ENCODE measurements around the gene RAP1B.

Gene RAP1B

GRCh38 chr12:68610370-68611093 lies at the start of gene RAP1B:
Gene RAP1B, plus strand, starts transcription at chr12:68610899. Its CDS starts 37,826 bp downstream, at chr12:68648725.
- DNase-seq: peak; percentile 82 to 85

- DNase-seq: no peak
These were observed 48.9 kb upstream of the RAP1B start for GRCh38 chr12:68561830-68562229.

DNA sequence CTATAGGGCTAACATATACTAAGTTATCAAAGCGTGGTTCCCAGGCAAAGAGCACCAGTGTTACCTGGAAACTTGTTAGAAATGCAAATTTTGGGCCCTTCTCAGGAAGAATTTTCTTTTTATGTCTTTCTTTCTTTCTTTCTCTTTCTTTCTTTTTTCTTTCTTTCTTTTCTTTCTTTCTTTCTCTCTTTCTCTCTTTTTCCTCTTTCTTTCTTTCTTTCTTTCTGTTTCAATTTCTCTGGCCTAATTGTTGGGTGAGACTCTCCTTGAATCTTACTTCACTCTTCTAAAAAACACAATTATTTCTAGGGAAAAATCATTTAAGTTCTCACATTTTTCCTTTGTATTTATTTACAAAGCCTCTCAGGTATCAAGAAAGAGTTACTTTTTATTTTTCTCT lies 46.5 kb upstream of the RAP1B start:
- no peak for DNase-seq

DNA sequence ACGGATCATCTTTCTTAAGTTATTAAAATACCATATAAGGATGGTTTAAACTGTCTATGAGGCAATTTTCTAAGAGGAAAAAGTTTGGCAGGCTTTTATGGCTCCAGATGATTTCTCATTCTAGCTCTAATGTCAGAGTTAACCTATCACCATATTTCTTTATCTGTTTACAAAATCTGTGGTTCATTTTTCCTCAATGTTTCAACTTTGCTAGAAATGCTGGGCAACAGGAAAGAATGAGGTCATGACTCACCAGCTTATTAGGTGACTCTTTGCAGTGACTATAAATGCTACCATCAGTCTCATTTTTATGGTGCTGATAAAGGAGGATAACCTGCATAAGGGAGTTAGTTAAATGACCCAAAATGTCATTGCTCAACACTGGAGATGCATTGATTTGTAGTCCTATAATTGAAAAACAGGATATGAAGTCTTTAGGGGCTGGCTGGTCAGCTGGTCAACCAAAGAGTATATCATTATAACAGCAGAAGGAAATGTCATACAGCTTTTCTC lies 45.3 kb upstream of the RAP1B start:
- no peak for DNase-seq

- DNase-seq: no peak
These were observed 41.7 kb upstream of the RAP1B start for GRCh38 chr12:68568922-68569569.

- DNase-seq: no peak
These were observed 38.0 kb upstream of the RAP1B start for GRCh38 chr12:68572661-68573060.

DNA sequence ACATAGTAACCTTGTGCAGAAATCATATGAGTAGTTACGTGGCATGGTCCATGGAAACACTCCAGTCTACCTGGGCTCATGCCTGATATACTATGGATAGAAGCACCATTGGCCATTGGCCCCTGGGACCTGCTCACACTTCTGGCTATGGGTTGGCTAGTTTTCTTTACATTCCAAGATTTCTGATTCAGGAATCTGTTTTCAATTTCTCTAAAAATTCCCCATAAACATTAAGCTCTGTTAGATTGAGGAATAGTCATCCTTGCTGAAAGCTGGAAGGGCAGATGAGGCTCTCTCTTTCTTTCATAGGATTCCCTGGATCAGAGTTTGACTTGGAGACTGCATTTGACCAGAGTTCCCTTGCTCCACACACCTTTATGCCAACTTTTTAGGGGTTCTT lies 37.3 kb upstream of the RAP1B start:
- DNase-seq: no peak

DNA sequence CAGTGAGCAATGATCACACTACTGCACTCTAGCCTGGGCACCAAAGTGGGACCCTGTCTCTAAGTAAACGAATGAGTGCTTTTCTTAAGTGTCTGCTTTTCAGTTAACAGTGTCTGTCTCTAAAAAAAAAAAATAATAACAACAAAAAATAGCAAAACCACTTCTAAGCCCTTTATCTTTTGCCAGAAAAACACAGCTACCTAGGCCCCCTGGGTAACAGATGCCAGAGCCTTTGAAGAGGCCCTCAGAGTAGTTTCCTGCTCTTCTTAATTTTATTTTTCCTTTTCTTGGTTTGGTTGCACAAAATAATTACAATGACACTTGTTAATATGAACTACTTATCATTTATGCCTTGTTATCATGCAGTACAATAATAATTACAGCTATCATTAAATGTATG lies 32.8 kb upstream of the RAP1B start:
- DNase-seq: no peak

- no peak for DNase-seq
These were observed 31.9 kb upstream of the RAP1B start for GRCh38 chr12:68578765-68579164.

GRCh38 chr12:68579254-68579653 lies 31.4 kb upstream of the RAP1B start:
- no peak for DNase-seq

- no peak for DNase-seq
These were observed 29.8 kb upstream of the RAP1B start for GRCh38 chr12:68580911-68581310.

DNA sequence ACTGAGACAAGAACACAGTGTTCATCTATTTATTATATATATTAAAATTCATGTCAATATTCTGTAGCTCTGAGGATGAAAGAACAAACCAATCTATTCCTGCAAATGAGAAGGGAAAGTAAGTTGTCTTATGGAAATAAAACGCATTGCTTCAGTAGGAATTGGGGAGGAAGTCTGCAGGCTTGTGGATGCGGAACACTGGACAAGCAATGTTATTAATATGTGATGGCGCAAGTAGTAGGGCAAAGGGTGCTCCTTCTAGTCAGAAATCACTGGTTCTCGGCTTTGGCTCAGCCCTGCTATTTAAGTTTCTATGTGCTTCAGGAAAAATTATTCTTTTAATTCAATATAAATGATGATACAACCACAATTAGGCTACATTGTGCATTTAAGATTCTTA lies 28.8 kb upstream of the RAP1B start:
- no peak for DNase-seq

DNA sequence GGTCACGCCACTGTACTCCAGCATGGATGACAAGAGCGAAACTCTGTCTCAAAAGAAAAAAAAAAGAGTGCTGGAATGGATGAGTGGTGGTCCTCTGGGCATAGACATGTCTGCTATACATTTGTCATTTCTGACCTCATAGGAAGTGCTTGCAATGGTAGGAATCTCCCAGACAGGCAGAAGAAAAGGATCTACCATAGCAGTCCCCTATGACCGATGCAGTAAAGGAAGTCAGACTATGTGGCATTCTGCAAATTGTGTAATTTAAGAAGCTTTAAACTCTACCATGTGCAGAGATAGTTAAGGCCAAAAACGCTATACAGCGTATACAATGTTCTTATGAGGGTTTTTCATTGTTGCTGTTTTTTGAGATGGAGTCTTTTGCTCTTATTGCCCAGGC lies 24.7 kb upstream of the RAP1B start:
- DNase-seq: no peak

DNA sequence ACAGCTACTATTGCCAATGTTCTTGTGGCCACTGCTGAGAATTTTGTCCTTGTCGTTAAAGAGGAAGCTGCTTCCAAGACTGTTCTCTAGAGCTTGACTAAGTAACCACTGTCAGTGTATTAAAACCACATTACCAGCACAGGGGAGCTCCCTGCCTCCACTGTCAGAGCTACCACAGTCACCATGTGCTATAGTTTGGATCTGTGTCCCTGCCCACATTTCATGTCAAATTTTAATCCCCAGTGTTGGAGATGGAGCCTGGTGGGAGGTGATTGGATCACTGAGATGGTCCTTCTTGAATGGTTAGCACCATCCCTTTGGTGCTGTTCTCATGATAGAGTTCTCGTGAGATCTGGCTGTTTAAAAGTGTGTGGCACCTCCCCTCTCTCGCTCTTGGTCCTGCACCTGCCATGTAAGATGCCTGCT lies 23.2 kb upstream of the RAP1B start:
- DNase-seq: peak; percentile 47 to 49

- DNase-seq: no peak
These were observed 21.5 kb upstream of the RAP1B start for GRCh38 chr12:68589194-68589593.

- no peak for DNase-seq
These were observed 18.8 kb upstream of the RAP1B start for GRCh38 chr12:68591734-68592418.

- no peak for DNase-seq
These were observed 15.5 kb upstream of the RAP1B start for GRCh38 chr12:68595241-68595640.

DNA sequence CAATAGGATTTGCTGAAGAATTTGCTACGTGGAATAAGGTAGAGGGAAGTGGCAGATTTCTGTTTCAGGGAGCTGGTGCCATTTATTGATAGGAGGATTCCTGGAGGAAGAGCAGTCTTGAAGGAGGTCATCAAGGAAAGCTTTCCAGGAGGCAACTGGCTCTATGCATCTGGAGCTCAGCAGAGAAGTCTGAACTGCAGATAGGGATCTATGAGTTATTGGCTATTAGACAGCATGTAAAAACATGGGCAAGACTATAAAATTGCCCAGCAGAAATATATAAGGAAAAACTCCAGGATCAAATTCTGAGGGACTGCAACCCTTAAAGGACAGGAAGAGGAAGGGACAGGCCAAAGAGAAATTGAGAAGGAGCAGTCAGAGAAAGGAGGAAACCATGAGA lies 8.9 kb upstream of the RAP1B start:
- DNase-seq: no peak

- no peak for DNase-seq
These were observed 8.0 kb upstream of the RAP1B start for GRCh38 chr12:68602720-68603119.

GRCh38 chr12:68608191-68608590 lies 2.5 kb upstream of the RAP1B start:
- DNase-seq: no peak

DNA sequence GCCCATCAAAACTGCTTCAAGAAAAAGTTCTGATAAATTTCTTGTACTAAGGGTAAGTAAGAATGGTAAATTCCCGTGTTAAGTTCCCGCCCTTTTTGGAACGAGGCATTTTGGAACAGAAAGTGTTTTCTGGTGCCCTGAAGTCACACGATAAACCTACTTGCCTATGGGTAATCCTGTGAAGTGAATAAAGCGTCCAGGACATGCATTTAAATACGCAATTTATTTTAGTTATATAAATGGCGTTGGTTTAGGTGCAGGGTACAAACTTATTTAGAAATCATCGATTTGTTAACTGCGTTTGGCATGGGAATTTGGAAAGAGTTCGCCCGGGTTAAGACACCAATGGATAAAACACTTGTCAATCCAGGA lies 715 bp upstream of the RAP1B start:
- DNase-seq: no peak

- DNase-seq: peak; percentile 41 to 52
These were observed 551 bp downstream of the RAP1B start for GRCh38 chr12:68611094-68611805.

GRCh38 chr12:68611806-68612160 lies 1.1 kb downstream of the RAP1B start:
- no peak for DNase-seq
